Tibial nerve (tissue), 3 donors: Measurements from ENCODE around the gene OR7C1.

Experiments
- CTCF ChIP-seq, 5 experiments: fragments of 200-600 bp in 3 of 5; fragments of 450-650 bp in 2 of 5; sonication (generic) in 3 of 5; IDR thresholded peaks; one replicate each; pipeline ENCODE4 v1.5.1; 2016 to 2019; ENCODE audit warnings: antibody characterized with exemption in 5 of 5, mild to moderate bottlenecking in 3 of 5, moderate library complexity in 2 of 5
- POLR2A ChIP-seq, 2 donors: fragments of 450-650 bp; IDR thresholded peaks; one replicate each; pipeline ENCODE4 v1.6.1; 2017; ENCODE audit warnings: antibody characterized with exemption in 2 of 2, mild to moderate bottlenecking in 2 of 2, moderate library complexity in 2 of 2

DNA sequence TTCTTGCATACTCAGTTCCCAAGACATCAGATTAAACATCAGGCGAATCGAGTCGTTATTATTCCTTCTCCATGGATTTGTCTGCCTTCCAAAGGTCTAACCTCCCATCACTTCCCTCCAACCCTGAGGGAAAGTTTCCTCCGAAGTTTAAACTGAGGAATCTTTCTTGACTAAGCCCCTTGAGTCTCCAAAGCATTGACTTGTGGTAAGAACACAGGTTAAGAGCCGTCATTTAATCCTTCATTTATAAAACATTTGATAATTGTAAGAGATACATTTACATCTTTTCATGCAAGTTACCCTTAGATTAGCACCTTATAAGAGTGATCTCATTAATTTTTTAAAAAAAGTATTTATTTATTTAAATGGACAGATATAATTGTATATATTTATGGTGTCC is 13.8 kb upstream of the OR7C1 start, which contains the start of gene OR7A10:
- TF ChIP-seq POLR2A (IDR thresholded peaks at IDR 0.05), result no peak
- no peak for TF ChIP-seq CTCF (IDR thresholded peaks at IDR 0.05)
